NCI-H2227 (cell line): ENCODE data around the gene ROR1.

Experiments
- DNase-seq: peaks from one replicate; lab custom pipeline; 2025; ENCODE audit not compliant: unreplicated experiment; lab: John Stamatoyannopoulos, UW

ROR1 gene

DNA sequence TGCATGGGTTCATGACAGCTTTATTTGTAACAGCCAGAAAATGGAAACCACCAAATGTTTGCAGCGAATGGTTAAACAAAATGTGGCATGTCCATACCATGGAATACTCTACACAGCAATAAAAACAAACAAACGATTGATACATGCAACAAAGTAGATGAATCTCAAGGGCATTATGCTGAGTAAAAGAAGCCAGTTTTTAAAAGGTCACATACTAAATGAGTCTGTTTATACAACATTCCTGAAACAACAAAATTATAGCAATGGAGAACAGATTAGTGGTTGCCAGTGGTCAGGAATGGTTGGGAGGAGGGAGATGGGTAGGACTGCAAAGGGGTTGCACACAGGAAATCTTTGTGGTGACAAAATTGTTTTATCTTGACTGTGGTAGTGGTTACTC, 227.2 kb downstream of the ROR1 start:
- DNase-seq, result no peak

DNA sequence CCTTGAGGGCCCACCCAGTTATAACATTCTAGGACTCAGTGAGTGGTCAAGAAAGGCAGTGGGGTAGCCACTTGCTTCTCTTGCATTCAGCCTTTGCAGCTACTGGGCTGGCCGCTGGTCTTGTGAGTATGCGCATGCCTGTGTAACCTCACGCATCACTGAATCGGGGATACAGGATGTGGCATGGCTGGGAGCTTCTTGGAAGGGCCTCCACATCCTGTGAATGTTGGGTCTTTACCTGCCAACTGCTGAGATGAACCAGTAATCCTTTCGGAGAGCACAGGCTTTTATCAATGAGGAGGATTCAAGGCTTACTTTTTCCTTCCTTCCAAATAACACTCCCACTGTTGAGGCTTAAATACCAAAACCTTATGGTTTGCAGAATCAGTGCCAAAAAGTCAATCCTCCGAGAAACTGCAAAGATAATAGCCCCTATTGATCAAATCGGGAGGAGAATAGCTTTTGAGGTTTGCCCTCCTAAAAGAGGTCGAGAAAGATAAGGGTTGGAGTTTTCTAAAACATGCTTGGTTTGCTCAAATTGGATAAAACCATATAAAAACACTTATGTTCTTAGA, 230.7 kb downstream of the ROR1 start:
- DNase-seq, result no peak

DNA sequence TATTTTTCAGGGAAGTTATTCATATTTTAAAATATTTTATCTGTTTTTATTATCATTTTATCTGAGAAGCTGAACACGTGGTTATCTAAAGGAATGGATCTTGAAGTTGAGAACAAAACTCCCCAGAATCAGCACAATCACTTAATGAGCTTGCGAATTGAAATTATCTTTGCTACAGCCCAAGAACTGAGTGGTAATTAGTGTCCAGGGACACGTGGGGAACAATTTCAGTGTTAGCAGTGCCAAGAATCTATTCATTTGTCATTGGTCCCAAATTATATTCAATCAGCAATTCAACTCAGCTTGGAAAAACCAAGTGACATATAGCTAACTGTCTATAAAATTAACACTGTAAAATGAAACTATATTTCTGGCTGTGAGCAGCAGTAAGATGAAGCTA, 232.0 kb downstream of the ROR1 start:
- no peak for DNase-seq

DNA sequence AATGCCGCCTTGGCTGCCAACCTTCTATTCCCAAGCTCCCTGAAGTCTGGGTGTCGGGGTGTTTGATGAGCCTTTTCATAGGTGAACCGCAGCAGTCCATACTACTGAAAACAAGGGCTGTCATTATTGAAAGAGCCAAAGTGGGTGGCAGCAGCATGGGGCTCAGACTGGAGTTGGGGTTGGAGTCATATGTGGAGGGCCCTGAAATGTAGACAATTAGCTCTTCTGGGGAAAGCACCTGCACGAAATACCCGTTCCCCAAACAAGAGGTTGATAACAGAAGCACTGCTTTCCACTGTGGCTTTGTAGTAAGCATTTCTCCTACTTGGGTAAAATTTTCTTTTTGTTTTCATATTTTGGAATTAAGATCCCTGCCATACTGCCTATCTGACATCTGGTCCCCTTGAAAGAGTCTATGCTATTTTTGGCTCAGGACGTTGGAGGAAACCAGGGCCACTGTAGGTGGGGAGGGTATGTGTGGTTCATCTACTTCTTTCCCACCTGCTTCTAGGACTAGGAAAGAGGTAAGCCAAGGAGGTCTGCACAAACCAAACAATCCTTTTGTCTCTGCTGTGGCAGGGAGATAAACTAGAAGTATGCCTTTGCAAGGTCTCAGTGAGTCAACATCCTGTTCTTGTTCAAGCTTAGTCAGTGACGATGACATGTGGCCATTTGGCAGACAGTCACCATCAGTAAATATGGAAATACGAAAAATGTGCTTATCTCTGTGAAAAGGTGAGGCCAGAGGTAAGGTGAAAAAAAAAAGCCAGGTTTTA, 232.6 kb downstream of the ROR1 start:
- no peak for DNase-seq

DNA sequence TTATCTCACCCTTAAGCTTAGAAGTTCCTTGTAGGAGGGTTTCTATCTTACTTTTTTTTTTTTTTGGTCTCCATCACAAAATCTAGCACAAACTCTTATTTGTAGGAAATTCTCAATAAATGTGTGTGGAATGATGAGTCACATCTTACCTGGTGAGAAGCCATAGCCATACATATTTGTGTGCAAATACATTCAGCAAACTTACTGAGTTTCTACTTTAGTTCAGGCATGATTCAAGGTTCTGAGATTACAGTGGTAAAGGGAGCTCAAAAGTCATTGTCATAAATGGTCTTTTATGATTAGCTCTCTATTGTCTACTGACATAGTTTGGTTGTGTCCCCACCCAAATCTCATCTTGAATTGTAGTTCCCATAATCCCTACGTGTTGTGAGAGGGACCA, 236.5 kb downstream of the ROR1 start:
- no peak for DNase-seq

DNA sequence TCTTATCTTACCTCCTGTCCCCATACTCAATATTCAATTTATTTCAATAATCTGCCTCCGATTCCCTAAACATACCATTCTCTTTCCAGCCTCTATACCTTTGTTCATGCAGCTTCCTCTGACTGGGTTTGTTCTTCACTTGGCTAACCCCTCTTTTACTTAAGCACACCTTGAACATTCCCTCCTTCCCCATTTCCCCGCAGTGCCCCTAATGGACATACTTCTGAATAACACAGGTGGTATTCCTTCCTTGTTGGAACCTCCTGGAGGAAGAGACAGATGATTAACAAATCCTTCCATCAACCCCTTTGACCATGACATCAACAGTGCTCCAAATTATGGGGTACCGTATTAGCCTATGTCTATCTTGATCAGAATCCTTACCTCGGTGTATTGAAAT, 239.6 kb downstream of the ROR1 start:
- no peak for DNase-seq

DNA sequence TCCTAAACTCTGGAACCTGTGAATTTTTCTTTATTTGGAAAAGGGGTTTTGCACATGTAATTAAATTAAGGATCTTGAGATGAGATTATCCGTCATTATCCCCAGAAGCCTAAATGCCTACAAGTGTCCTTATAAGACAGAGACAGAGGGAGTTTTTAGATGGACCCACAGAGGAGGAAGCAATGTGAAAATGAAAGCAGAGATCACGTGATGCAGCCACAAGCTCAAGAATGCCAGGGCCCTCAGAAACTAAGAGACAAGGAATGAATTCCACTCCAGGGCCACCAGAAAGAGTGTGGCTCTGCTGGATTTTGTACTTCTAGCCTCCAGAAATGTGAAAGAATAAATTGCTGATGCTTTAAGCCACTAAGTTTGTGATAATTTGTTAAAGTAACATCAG, 246.0 kb downstream of the ROR1 start:
- no peak for DNase-seq

DNA sequence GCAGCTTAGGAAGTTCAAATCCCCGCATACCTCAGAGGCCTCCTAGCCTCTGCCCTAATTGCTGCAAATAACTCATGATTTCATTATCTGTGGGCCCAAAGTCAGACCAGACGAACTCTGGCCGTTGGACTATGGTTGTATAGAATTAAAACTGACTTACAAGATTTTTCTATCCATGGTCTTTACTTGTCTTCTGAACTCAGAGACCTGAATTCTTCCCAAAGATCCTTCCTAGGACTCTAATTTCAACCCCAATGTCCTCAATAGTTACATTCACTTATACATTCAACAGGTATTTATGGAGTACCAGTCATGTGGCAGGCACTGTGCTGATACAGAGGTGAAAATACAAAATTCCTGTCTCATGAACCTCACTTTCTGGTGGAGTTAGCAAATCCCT, 247.2 kb downstream of the ROR1 start:
- DNase-seq, result no peak

DNA sequence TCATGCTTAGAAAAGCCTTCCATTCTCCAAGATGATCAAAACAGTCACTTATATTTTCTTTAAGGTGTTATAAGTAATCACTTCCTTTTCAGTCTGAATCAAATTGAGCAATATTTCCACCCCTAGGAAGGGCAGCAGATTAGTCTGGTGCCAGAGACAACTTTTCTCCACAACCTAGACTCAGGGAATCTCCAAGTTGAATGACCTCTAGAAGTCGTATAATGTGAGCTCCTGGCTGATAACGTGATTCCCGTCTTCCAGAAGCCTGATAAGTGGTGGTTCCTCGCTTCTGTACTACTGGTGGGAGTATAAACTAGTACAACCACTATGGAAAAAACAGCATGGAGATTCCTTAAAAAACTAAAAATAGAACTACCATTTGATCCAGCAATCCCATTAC, 251.2 kb downstream of the ROR1 start:
- no peak for DNase-seq

DNA sequence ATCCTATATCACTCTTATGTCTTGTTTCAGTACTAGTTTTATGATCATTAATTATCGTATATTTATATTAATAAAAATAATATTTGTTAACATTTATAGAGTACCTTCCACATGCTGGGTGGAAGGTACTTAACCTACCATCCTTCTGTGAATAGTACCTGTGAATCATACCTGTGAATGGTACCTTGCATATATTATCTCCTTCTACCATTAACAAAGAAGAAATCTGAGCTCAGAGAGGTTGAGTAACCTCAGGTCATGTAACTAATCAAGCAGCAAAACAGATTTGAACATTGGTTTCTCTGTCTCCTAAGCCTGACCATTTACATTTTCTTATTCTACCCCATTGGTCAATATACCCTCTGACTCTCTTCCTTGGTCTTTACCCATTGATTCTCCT, 255.2 kb downstream of the ROR1 start:
- no peak for DNase-seq

DNA sequence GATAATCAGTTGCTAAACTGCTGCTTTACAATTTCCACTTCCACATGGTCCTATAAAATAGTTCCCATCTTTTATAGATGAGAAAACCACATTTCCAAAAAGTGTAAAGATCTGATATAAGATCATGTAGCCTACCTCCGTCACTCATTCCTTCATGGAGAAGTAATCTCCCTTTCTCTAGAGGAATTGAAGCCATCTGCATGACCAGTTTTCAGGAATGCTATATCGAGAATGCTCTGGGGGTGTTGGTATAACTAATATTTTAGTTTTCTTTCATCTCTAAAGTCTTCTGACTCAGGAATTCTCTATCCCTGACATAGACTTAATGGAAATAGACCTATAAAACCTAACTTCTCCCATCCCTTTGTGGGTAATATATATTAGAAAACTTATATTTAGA, 256.6 kb downstream of the ROR1 start:
- no peak for DNase-seq

DNA sequence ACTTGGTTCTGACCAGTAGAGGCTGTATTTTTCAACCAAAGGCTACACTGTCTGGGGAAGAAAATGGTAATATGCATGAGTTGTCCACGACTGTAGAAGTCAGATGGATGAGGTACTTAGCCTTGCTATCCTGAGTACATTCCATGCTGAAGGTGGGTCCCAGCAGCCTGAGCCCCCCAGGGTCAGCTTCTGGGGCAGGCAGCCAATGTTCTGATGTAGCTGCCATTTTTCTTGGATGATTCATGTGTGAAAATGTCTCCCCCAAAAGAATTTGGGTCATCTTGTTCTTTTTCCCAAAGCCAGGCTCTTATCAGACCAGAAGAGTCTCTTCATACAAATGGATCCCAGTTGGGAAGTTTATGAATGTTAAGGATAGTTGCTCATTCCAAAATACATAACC, 257.4 kb downstream of the ROR1 start:
- no peak for DNase-seq

DNA sequence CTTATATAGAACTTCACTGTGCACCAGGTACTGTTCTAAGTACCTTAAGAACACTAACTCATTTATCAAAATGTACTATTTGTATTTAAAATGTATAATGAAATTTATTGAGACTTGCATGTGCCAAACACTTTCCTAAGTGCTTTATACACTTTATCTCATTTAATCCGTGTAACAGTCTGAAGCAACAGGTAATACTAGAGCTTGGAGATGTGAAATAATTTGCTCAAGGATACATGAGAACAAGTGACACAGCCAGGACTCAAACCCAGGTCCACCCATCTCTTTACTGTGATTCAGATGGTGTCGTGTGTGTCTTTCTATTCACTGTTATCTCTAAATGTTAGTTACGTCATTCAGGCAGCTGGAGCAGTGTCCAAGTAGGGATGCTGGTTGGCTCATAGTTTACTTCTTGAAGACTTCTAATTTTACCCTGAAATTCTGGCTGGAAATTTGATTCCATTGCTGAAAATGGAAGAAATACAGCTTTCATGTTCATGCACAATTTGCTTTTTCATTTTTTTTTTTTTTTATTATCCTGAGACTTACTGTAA, 259.9 kb downstream of the ROR1 start:
- no peak for DNase-seq

DNA sequence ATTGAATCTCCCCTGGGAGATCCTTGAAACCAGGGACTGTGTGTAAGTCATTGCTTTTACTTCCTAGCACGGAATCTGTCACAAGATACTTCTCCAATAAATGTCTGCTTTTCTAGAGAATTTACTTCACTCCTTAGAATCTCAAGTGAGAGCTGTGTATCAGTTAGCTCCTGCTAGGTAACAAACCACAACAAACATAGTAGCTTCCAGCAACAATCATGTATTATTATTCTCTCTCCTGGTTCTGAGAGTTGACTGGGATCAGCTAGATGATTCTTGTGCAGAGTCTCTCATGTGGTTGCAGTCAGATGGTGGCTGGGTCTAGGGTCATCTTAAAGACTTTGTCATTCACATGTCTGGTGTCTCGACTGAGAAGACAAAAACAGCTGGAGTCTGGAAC, 262.7 kb downstream of the ROR1 start:
- DNase-seq, result no peak

DNA sequence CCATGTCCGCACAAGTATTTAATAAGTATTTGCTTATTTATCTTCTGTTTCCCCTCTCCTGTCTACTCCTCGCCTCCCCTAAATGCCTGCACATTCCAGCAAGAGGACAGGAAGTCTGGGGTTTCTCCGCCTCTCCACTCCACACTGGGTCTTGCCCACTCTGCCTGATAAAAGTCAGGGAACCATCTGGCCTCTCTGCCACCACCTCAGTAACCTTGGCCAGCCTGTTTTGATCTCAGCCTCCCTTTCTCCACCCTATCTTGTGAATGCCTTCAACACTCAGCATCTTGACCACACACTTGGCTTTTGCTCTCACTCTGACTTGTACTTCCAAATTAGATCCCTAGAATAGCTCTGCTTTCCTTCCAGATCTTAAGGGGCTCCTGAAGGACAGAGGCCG, 264.3 kb downstream of the ROR1 start:
- no peak for DNase-seq

DNA sequence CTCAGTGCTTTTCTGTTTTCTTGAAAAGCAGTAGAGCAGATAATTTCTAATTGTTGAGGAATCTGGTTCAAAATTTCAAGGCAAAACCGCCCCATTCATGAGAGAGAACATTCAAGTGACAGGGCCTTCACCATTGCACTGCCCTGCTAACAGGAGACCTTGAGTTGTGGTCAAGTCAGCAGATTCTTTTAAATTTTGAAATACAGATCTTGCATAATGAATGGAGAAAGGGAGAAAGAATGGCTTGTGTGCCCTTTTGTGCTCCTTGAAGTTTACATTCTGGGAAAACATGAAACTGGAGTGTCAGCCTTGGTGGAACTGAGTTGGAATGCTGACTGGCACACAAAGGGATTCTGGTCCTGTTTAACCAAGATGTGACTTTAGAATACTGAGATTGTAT, 265.1 kb downstream of the ROR1 start:
- DNase-seq, result no peak

DNA sequence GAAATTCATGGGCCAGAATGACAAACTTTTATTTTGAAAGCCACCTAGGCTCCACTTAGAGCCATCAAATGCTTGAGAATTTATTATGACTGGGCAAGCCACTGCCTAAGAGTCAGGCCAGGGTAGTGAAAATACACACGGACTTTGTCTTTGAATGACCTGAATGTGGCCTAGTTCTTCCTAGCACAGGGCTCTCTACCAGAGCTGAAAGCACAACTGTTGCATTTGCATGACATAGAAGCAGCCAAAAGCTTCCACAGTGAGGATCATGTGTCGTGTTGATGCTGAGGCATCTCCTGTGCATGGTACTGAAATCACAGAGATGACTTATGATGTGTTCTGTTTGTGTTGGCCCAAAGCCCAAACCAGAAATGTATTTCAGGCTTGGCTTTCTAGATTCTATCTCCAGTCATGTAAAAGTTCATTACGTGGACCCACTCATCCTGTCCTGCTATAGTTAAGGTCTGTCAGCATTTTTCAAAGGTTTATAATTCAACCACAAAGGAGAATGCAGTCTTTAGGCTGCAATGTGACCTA, 265.6 kb downstream of the ROR1 start:
- no peak for DNase-seq

DNA sequence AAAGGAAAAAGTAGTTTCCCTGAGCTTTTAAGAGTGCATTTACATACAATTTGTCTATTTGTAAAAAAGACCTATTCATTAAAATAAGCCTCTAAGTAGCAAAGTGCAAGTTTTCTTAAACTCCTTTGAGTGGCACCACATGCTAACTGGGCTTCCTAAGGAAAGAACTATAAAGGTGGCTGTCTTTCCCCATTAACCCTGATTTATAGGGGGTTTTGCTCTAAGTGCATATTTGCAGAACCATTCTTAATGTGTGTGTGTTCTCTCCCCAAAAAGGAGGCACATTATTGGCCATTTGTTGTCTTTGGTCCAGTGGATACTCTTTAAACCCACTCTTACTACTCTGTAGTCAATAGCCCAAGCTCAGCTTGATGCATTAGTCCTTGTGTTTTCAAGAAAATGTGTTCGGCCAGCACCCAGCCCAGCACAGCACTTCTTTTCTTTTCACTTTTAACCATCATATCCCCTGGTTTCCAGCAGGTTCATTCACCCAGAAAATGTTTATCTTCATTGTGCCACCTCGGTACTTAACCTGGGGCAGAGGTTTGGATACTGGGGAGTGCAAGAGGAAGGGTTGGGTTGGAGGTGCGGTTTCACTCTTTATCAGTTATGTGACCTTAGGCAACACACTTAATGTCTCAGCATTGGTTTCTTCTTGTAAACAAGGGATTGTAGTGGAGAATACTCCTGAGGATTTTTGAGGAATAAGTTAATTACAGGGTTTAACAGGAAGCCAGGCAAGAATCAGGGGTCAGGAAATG, 267.7 kb downstream of the ROR1 start:
- DNase-seq, result peak; percentile 27

DNA sequence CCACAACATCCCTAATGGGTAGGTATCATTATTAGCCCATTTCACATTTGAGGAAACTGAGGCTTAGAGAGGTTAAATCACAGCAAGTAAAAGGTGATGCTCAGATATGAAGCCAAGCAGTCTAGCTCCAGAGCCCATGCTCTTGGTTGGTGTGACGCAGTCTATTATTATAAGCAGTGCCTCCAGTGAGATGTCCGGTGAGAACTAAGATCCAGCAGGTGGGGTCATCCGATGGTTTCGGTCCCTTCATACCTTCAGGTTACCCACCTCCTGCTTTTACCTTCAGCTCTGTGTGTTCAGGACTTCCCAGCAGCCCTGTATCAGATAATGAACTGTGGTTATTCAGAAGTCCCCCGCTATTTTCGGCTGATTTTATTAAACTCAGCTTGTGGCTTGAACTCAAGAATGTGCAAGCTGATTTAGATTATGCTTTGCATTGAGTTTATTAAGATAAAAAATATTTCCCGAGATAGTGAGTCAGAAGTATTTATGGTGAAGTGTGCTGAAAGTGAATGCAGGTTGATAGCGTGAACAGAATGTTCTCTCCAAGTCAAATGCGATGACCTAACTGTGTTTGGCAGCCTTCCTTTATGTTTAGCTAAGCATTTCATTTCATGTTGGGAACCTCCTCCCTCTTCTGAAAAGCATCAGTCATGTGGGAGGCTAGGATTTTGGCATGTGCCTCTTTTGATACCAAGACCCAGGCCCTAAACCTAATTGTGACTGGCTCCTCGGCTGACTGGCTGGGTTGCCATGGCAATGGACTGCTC, 268.7 kb downstream of the ROR1 start:
- DNase-seq, result no peak

DNA sequence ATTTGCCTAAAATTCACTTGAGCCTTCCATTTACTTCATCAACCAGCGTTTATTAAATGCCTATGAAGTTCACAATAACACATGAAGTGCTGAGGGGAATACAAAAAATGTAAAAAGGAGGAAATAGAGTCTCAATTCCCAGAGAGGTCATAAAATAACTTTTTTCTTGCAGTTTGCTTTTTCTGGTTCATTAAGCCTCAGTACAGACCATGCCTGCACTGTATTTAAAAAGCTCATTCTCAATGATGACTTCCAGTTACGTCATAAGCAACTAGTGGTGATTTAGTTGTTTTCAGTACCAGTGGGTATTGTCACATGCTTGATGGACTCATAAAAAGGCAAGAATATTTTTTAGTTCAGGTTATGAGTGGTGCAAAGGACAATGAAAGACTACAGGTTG, 269.5 kb downstream of the ROR1 start:
- DNase-seq, result no peak

DNA sequence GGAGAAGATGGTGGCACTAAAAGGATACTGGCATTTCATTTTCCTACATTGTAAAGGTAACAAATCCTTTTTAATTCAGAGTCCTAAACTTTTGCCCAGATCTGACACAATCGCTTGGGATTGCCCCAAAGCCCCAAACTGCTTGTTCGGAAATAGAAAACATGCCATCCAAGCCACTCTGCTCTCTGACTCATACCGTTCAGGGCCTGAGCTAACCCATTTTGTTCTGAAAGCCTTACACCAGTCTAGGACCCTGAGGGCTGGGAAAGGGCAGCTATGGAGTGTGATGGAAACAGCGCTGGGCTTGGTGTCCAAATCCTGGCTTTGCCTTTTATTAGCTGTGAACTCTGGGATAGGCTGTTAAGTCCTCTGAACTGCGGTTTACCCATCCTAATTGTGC, 270.2 kb downstream of the ROR1 start:
- no peak for DNase-seq
